GM12878 (cell line): ENCODE data around the gene SQSTM1. TPM values are rescaled to one million over a fixed set of nuclear protein-coding genes. Genes with fewer than 3 reads are reported as not detected.

Experiments used
- BCL11A ChIP-seq: IDR thresholded peaks from 2 replicates; pipeline ENCODE4 v1.6.1; 2011; ENCODE audit warnings: low read depth, low read length
- E2F8 ChIP-seq: fragments of 450-650 bp; IDR thresholded peaks from 2 replicates; pipeline ENCODE4 v1.6.1; 2018; ENCODE audit warnings: mild to moderate bottlenecking, low read depth, moderate library complexity; ENCODE audit not compliant: partially characterized antibody
- MEF2A ChIP-seq: IDR thresholded peaks from 2 replicates; pipeline ENCODE4 v1.6.1; 2011; ENCODE audit warnings: low read depth, mild to moderate bottlenecking, low read length, moderate library complexity; ENCODE audit not compliant: insufficient read depth
- MYB ChIP-seq: fragments of 150-350 bp; IDR thresholded peaks from 2 replicates; pipeline ENCODE4 v1.6.1; 2014; ENCODE audit warnings: mild to moderate bottlenecking, low read depth, low read length, borderline replicate concordance
- NRF1 ChIP-seq: conservative IDR thresholded peaks from 2 replicates; pipeline ENCODE4 v1.6.1; 2011; ENCODE audit warnings: mild to moderate bottlenecking, low read depth, low read length, improper control_type of control experiment
- RELA ChIP-seq: fragments of 450-650 bp; IDR thresholded peaks from 2 replicates; pipeline ENCODE4 v1.8.0; 2014; ENCODE audit warnings: borderline replicate concordance; ENCODE audit not compliant: partially characterized antibody
- REST ChIP-seq: IDR thresholded peaks from 2 replicates; pipeline ENCODE4 v1.6.1; 2012; ENCODE audit warnings: mild to moderate bottlenecking, low read depth, low read length
- SIN3A ChIP-seq: IDR thresholded peaks from 2 replicates; pipeline ENCODE4 v1.6.1; 2012; ENCODE audit warnings: low read depth, low read length, improper control_type of control experiment
- SP1 ChIP-seq: IDR thresholded peaks from one replicate; pipeline ENCODE4 v1.6.1; 2011; ENCODE audit warnings: low read depth, low read length
- STAT3 ChIP-seq: IDR thresholded peaks from 2 replicates; pipeline ENCODE4 v1.6.1; 2011; ENCODE audit warnings: low read depth, low read length, improper control_type of control experiment
- SUPT20H ChIP-seq: IDR thresholded peaks from 2 replicates; pipeline ENCODE4 v1.6.1; 2011; ENCODE audit warnings: low read depth, mild to moderate bottlenecking, low read length, moderate library complexity, borderline replicate concordance; ENCODE audit not compliant: control insufficient read depth
- TAF1 ChIP-seq: IDR thresholded peaks from 2 replicates; pipeline ENCODE4 v1.6.1; 2011; ENCODE audit warnings: mild to moderate bottlenecking, low read depth, low read length, borderline replicate concordance
- YBX1 ChIP-seq: fragments of 450-650 bp; IDR thresholded peaks from 2 replicates; pipeline ENCODE4 v1.6.1; 2016; ENCODE audit warnings: antibody characterized with exemption
- YY1 ChIP-seq: IDR thresholded peaks from 2 replicates; pipeline ENCODE4 v1.6.1; 2011; ENCODE audit warnings: low read depth, mild to moderate bottlenecking, low read length
- polyA plus RNA-seq, 11 experiments: library from polyadenylated mRNA; depleted of rRNA in 4 of 11; unstranded in 6 of 11; stranded (reverse) in 5 of 11; fragments of >200 nt; fragmentation: Nextera tagmentation in 4 of 11; fragmentation: Illumina TruSeq in 1 of 11; extraction: Ambion mirVana in 4 of 11; extraction: Trizol in 1 of 11; gene quantifications; 1 replicate in 1 of 11; 2 replicates in 10 of 11; pipeline versions ENCODE4 v1.2.1 to v1.2.3, GENCODE V29; 2011 to 2016; ENCODE audit warnings: inconsistent platforms in 2 of 11, missing spikeins in 2 of 11, low read depth in 1 of 11
- total RNA-seq, 4 experiments: library from RNA; depleted of rRNA in 3 of 4; stranded (reverse); fragments of >200 nt in 3 of 4; fragmentation: Illumina TruSeq in 1 of 4; extraction: Trizol in 1 of 4; gene quantifications; 2 replicates each; pipeline versions ENCODE4 v1.2.1 to v1.2.3, GENCODE V29; 2013 to 2021

The SQSTM1 gene
- total and polyA plus RNA-seq, 10 of the 15 experiments (the other 5 are each of a cell fraction or from before 2014, with no cell fraction given), result 6.3 to 138 (median 62.1) TPM

DNA sequence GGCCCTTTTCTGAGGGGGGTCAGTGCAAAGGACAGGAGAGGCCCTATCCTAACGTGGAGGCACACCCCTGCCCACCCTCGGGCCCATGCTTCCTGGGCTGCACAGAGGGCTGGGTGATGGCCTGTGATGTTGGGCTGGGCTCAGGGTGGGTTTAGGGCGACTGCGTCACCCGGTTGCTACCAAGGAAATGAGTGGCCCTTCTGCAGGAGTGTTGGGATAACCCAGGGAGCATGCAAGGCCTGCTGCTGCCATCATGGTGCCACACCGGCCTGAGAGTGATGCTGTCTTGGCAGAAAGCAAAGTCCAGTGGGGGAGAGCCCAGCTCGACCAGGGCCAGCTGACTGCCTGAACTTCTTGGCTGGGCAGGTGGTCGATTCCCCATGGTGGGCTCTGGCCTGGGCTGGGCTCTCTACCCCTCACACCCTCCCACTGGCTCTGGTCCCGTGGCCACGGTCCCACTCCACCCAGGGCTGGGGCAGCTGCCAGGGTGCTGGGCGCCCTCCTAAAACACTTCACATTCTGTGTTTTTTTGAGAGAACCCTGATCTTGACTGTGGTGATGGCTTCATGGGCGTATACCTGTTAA lies 59.5 kb downstream of the SQSTM1 start (continued):
- no peak for TF ChIP-seq E2F8
- TF ChIP-seq REST, result no peak
- TF ChIP-seq MYB, result no peak
- TF ChIP-seq BCL11A, result no peak
- no peak for TF ChIP-seq SIN3A
- no peak for TF ChIP-seq YY1
- TF ChIP-seq SUPT20H, result no peak
- TF ChIP-seq RELA, result no peak
- TF ChIP-seq NRF1, result no peak
- no peak for TF ChIP-seq SP1
- no peak for TF ChIP-seq MEF2A
- no peak for TF ChIP-seq TAF1
- no peak for TF ChIP-seq STAT3
- no peak for TF ChIP-seq YBX1
